Superior temporal gyrus (tissue), 1 donor: ENCODE measurements around the gene MMP11.

Source experiments
- DNase-seq: peaks from one replicate; pipeline ENCODE4 v3.0.0-alpha.2; 2016; ENCODE audit errors: extremely low spot score

MMP11 gene

GRCh38 chr22:23801886-23802377 is 29.3 kb downstream of the MMP11 start:
- no peak for DNase-seq

- no peak for DNase-seq
These were observed 30.6 kb downstream of the MMP11 start for GRCh38 chr22:23803001-23803819.

DNA sequence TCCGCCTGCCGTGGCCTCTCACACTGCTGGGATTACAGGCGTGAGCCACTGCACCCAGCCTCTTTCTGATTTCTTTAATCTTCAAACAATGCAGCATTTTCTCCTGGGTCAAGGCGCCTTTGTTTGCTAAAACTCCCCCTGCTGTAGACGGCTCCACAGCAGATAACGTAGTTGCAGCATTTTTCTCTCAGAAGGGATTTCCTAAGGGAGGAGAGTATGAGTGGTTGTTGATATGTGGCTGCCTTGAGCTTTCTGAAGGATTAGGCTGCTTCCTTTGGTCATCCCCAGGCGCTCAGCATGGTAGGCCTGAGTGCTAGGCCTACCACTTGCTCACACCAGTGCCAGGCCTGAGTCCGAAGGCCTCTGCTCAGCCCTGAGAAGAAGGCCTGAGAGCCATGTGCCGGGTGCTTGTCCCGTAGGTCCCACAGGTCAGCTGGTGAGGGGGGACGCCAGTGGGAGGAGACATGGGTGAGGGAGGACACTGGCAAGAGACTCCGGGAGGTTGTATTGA is 32.2 kb downstream of the MMP11 start:
- no peak for DNase-seq

DNA sequence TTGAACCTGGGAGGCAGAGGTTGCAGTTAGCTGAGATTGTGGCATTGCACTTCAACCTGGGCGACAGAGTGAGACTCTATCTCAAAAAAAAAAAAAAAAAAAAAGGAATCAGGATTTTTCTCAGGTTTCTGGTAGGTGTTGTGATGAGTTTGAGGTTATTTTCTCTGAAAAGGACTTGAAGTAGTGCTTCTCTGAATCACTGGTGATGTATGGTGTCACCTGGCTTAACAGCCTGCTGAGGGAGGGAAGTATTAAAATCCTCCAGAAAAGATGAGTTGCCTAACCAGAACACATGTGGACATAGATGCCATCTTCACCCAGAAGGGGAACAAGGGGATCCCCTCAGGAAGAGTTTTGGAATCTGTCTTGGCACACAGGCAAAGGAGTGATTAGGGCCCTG is 34.2 kb downstream of the MMP11 start:
- no peak for DNase-seq

DNA sequence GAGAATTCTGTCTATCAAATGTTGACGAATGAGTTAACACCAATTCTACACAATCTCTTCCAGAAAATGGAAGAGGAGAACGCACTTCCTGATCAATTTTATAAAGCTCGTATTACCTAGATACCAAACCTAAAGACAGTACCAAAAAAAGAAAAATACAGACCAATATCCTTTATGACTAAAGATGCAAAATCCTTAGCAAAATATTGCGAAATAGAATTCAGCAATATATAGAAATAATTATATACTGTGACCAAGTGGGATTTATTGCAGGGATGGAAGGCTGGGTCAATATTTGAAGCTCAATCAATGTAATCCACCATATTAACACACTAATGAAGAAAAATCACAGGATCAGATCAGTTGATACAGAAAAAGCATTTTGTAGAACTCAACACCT is 39.7 kb downstream of the MMP11 start:
- no peak for DNase-seq

- no peak for DNase-seq
These were observed 43.0 kb downstream of the MMP11 start for GRCh38 chr22:23815541-23816155.

DNA sequence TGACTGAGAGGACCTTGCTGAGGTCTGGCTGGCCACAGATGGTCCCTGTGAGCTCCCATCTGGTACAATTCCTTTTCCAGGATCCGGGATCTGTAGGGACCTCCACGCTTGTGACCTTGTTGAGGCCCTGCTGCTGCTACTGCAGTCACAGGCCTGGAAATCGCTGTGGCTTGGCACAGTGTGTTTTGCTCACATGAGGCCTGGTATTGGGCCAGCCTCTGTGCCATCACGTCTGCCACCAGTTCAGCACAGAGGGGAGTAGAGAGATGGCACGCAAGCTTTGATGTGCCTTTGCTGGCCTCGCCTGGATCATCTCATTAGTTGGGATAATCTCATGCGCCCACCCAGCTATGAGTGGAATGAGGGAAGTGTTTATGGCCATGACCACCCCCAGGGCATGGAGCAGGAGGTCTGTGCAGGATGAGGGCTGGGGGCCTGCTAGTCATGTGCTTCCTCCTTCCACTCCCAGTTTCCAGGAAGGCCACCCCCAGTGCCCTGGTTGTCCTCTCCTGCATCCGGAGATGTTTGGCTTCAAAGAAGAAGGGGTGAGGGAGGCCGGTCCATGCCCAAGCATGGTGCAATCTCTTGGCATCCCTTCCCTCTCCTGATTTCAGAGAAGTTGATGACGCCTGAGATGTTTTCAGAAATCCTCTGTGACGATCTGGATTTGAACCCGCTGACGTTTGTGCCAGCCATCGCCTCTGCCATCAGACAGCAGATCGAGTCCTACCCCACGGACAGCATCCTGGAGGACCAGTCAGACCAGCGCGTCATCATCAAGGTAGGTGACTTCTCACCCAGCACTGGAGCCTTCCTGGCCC is 43.7 kb downstream of the MMP11 start:
- DNase-seq: no peak

- DNase-seq: no peak
These were observed 44.5 kb downstream of the MMP11 start for GRCh38 chr22:23817146-23817545.

- DNase-seq: no peak
These were observed 45.9 kb downstream of the MMP11 start for GRCh38 chr22:23818541-23818940.

DNA sequence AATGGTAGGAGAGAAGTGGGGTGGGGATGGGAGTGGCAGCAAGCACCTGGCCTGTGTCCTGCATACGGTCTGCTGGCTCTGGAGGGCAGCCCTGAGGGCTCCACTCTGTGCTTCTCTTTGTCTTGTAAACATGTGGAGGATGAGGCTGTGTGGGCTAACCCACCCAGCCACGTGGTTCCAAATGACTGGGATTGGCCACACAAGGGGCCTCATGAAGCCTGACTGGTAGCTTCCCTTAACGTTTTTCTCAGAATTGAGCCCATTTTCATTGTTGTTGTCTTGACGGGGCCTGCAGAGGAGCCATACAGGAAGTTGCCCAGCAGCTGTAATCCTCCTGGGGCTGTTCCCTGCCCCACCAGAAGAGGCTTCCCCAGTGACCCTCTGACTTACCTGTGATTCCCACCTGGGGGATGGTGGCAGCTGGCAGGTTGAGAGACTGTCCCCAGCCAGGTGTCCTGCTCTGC is 48.1 kb downstream of the MMP11 start:
- no peak for DNase-seq

DNA sequence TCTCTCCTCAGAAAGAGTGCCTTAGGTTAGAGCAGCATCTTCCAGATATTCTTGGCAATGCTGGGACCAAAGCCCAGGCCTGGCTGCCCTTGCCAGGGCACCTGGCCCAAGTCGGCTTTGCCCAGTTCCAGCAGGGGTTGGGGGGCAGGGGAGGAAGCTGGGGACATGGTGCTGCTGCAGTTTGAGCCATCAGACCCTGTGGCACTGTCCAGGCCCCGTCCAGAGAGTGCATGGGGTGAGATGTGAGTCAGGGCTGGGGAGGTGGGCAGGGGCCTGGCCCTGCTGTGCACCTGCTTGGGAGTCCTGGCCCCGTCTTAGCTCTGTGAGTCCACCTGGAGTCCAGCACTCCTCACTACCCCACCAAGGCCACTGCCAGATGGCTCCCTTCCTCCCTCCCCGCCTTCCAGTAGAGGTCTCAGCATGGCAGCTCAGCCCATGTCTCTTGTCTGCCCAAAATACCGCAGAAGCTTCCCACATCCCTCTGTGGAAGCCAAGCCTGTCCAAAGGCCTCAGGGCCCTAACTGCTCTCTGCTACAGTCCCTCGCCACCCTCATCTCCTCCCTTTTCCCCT is 49.5 kb downstream of the MMP11 start:
- DNase-seq: no peak

DNA sequence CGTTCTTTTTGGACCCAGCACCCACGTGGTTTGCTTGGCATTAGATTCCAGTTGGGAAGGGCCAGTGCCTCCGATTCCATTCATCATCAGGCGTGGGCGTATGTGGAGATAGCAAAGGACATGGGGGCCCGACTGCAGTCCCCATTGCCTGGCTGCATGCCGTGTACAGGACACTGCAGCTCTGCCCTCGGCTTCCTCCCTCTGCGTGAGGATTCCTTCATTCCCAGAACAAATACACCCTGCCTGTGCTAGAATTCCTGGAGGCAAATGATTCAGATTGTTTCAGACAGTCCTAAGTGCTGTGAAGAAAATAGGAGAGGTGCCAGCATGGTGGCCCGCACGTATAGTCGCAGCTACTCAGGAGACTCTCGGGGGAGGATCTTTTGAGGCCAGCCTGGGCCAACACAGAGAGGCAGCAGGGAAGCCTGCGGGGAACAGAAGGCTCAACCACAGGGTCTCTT is 50.7 kb downstream of the MMP11 start:
- DNase-seq: no peak

DNA sequence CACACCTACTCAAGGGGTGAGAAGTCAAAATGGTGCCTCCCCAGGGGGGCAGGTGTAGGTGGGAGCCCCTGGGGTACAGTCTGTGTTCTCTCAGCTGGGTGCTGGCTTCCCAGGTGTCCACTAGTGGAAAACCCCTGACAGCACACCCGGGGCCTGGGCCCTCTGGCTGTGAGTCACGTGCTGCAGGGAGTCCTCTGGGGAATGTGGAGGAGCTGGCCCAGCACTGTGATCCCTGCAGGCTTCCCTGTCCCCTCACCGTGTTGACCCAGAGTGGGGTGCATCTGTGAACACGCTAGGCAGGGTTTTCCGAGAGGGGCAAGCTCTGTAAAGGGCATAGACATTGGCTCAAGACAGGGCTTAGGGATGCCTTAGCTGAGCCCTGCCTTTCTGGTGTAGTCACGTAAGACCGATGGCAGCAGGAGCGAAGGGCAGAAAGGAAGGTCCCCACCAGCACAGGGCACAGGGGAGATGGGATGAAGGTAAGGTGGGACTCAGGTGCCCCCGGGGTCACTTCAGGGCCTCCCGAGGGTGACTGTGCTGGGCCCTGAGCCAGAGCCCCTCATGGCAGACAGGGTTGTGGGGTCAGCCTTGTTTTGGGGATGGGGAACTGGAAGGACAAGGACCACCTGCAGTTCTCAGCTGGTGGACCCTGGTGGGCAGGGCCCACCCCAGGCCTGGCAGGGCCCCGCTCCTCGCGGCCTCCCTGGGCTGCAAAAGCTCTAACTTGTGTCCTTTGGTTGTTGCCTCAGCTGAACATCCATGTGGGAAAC is 52.0 kb downstream of the MMP11 start:
- no peak for DNase-seq

- no peak for DNase-seq
These were observed 52.7 kb downstream of the MMP11 start for GRCh38 chr22:23825246-23825905.

DNA sequence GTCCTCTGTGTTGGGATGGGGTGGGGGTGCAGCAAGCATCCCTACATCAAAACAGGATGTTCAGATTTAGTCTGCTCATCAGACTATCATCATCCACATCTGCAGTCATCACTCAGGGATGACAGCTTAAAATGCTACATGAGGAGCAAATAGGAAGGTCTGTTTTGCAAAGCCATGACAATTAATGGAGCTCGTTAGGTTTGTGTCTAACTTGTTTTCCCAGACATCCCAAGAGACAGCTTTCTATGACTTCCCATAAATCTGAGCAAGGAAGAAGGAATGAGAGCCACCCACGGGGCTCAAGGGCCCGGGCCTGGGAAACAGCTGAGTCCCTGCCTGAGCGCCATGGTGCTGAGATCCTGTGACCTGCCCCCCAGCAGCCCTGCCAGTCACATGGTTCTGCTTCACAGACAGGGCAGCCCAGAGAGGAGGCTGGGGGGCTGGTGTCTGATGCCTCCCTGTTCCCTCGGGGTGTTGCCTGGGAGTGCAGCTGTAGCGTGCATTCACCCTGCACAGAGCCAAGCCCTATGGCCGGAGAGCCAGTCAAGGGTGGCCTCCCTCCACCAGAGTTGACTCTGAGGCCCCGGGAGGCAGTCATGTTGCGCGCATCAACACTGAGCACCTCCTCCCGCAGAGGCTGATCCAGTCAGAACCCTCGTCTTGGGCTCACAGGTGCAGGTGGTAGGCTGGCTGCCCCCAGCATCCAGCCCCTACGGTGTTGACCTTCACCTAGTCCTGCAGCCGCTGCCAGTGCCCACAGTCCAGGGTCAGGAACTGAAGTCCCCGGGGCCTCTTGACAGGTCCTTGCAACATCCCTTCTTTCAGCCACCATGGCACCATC is 54.1 kb downstream of the MMP11 start:
- DNase-seq: no peak

GRCh38 chr22:23827351-23827995 is 54.8 kb downstream of the MMP11 start:
- no peak for DNase-seq

- DNase-seq: no peak
These were observed 56.4 kb downstream of the MMP11 start for GRCh38 chr22:23828800-23829680.

DNA sequence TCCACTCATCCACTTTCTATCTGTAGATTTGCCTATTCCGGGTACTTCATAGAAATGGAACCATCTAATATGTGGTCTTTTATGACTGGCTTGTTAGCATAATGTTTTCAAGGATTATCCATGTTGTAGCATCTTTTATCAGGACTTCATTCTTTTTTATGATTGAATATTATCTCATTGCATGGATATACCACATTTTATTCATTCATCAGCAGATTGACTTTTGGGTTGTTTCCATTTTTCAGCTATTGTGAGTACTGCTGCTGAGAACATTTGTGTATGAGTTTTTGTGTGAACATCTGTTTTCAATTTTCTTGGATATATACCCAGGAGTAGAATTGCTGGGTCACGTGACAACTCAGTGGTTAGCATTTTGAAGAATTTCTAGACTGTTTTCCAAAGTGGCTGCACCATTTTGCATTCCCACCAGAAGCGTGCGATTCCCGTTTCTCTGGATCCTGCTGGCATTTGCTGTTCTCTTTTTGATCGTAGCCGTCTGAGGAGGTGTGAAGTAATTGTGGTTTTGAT is 57.3 kb downstream of the MMP11 start:
- DNase-seq: no peak
